AG09319 (cell line): ENCODE results near the gene TRAPPC2L.

Source experiments
- DNase-seq: peaks from one replicate; pipeline ENCODE4 v3.0.0-alpha.2; 2010; ENCODE audit warnings: low read depth; ENCODE audit errors: extremely low read depth
- TF ChIP-seq, protein P1 (sequence below): IDR thresholded peaks from 2 replicates; pipeline ENCODE4 v1.5.1; 2011; ENCODE audit warnings: low read depth, mild to moderate bottlenecking, inconsistent platforms, low read length, moderate library complexity

TRAPPC2L gene

GRCh38 chr16:88842308-88842756 lies 14.6 kb upstream of the TRAPPC2L start:
- TF ChIP-seq, protein P1, sequence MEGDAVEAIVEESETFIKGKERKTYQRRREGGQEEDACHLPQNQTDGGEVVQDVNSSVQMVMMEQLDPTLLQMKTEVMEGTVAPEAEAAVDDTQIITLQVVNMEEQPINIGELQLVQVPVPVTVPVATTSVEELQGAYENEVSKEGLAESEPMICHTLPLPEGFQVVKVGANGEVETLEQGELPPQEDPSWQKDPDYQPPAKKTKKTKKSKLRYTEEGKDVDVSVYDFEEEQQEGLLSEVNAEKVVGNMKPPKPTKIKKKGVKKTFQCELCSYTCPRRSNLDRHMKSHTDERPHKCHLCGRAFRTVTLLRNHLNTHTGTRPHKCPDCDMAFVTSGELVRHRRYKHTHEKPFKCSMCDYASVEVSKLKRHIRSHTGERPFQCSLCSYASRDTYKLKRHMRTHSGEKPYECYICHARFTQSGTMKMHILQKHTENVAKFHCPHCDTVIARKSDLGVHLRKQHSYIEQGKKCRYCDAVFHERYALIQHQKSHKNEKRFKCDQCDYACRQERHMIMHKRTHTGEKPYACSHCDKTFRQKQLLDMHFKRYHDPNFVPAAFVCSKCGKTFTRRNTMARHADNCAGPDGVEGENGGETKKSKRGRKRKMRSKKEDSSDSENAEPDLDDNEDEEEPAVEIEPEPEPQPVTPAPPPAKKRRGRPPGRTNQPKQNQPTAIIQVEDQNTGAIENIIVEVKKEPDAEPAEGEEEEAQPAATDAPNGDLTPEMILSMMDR: no peak
- no peak for DNase-seq

- TF ChIP-seq, protein P1: no peak
- no peak for DNase-seq
These were observed 14.1 kb upstream of the TRAPPC2L start for GRCh38 chr16:88842806-88843205.

DNA sequence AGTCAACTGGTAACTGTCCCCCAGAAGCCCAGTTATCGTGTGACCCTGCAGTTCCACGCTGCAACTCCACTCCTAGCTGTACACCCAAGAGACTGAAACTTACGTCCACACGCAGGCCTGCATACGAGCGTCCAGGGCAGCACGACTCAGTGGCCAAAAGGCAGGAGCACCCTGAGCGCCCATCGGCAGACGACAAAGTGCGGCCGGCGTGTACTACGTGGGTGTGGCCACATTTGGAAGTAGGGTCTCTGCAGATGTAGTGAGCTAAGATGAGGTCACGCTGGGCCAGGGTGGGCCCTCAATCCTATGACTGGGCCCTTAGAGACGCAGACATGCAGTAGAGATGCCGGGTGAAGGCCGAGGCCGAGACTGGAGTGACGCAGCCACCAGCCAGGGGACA lies 13.7 kb upstream of the TRAPPC2L start:
- no peak for DNase-seq
- TF ChIP-seq, protein P1: no peak

DNA sequence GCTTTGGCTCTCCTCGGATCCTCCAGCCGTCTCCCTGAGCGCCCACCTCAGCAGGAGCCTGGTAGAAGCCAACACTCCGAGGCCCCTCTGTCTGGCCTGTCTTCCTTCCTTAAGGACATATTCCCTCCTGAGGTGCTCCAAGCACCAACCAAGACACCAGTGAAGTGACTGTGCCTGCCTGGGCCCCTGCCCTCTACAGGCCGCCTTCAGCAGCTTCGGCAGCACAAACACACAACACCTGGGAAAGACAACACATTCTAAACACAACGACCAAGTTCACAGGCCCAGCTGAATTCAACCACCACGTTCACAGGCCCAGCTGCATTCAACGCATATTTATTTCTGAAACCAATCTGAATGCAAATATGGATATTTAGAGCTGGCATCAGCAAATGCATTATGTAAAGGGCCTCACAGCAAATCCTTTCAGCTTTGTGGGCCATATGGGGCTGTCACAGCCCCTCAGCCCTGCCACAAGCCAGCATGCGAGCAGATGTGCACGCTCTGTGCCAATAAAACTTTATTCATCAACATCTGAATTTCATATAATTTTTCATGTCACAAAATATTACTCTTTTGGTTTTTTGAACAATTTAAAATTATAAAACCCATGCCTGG lies 12.4 kb upstream of the TRAPPC2L start:
- TF ChIP-seq, protein P1: no peak
- DNase-seq: no peak

DNA sequence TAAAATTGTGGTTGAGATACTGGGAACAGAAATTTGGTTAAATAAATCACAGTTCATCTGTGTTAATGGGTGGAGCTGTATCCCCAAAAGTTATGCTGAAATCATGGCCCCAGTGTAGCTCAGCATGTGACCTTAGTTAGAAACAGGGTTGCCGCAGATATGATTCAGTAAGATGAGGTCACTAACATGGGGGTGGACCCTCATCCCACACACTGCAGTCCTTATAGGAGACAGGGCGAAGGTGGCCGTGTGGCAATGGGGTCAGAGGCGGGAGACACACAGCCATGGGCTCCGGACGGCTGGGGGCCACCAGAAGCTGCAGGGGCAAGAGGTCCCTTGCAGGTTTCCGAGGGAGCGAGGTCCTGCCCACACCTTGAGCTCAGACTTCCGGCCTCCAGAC lies 10.8 kb upstream of the TRAPPC2L start:
- no peak for DNase-seq
- TF ChIP-seq, protein P1: no peak

- TF ChIP-seq, protein P1: no peak
- no peak for DNase-seq
These were observed 9.3 kb upstream of the TRAPPC2L start for GRCh38 chr16:88847654-88848053.

DNA sequence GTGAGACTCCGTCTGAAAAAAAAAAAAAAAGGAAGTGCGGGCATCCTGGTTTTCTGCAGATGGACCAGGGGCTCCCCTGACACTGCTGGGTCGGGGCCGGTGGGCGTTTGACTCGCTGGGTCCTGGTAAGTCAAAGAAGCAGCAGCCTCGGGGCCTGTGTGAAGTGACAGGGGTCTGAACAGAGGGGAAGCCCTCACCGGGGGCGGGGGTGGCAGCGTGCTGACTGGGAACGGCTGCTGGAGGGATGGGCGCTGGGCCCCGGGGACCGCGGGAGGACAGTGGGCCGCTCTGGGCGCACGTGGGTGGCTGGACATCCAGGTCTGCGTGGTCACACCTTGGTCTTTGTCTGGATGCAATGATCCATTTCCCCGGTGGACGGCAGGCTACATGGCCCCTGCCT lies 8.4 kb upstream of the TRAPPC2L start:
- no peak for DNase-seq
- TF ChIP-seq, protein P1: no peak
